ENCODE results near the gene CHSY1.

GRCh38 chr15:101244036-101244781, 7.6 kb downstream of the CHSY1 start:
- TF ChIP-seq CTCF (IDR thresholded peaks at IDR 0.05) (no peak), POLR2A (IDR thresholded peaks at IDR 0.05) (no peak)

All from testis (tissue), 2 donors.